ENCODE results near the gene SEC23IP.

Gene SEC23IP

DNA sequence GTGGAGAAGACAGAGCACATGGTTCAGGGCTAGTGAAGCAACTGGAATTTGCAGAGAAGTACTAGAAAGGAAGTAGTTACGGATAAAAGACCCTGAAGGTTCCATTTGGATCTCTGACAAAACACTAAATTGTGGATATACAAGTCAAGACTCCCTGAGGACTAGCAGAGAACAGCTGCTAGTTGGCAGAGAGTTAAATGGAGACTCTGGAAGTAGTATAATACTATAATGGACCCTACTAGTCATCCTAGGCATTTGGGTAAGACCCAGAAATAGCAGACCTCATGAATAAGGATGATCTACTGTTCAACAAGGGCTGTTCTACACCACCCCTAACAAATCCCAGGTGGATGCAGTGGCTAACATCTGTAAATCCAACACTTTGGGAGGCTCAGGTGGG is 39.0 kb upstream of the SEC23IP start:
- TF ChIP-seq, protein P1, sequence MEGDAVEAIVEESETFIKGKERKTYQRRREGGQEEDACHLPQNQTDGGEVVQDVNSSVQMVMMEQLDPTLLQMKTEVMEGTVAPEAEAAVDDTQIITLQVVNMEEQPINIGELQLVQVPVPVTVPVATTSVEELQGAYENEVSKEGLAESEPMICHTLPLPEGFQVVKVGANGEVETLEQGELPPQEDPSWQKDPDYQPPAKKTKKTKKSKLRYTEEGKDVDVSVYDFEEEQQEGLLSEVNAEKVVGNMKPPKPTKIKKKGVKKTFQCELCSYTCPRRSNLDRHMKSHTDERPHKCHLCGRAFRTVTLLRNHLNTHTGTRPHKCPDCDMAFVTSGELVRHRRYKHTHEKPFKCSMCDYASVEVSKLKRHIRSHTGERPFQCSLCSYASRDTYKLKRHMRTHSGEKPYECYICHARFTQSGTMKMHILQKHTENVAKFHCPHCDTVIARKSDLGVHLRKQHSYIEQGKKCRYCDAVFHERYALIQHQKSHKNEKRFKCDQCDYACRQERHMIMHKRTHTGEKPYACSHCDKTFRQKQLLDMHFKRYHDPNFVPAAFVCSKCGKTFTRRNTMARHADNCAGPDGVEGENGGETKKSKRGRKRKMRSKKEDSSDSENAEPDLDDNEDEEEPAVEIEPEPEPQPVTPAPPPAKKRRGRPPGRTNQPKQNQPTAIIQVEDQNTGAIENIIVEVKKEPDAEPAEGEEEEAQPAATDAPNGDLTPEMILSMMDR (IDR thresholded peaks at IDR 0.05; ENCODE audit: control insufficient read depth, extremely low read depth, insufficient read depth), result no peak
- H3K4me3 ChIP-seq (ENCODE audit: low read depth, low read length), result no peak overlapping the region
- DNase-seq (ENCODE audit: low read depth), result no peak

DNA sequence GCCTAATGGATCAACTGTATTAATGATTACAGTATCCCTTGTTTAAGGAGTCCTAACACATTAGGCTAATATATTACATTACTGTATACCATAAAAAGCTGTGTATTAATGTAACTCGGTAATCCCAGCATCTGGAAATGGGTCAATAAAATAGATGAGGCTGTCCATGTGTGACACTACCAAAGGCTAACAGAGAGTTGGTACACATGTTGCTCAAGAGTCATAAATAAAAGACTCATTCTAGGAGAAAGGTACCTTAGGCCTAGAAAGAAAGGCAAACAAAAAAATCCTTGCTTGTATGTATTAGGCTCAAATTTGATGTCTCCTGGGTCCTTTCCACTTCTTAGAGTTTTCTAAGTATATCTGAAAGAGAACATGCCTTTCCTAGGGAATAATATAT is 34.5 kb upstream of the SEC23IP start:
- no peak for DNase-seq (ENCODE audit: low read depth)
- TF ChIP-seq, protein P1 (IDR thresholded peaks at IDR 0.05; ENCODE audit: control insufficient read depth, extremely low read depth, insufficient read depth), result no peak
- H3K4me3 ChIP-seq (ENCODE audit: low read depth, low read length), result no peak overlapping the region

DNA sequence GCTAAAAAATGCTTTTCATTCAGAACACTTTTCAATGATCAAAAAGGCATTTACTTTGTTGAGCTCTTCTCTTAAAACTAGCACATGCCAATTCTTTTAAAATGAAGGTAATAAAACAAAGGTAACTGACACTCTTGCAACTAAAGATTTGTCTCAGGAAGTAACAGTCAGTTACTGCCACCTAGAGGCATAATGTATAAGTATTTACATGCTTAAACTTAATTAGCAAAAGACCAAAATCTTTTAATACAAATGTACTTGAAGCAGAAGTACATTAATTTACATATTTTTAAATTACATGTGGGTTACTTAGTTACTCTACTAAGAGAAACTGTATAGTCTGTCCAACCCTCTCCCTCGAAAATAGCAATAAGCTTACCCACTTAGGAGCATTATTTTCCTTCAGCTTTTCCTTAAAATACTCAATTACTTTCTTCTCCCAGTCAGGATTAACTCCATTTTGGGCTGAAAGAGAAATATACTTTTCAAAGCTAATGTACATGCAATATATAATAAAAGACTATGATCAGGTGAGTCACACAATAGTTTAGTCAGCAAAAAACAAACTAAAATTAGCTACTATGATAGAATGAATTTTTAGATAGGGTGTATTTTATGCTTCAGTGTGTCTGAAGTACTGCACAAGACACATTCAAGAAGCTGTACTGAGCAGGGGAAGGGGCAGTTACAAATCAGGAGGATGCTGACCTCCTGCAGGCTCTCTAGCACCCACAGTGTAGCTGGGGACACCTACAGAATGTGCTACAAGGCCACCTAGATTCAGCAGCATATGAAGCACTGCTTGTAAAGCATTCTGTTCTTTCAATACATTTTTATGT is 32.9 kb upstream of the SEC23IP start:
- TF ChIP-seq, protein P1 (IDR thresholded peaks at IDR 0.05; ENCODE audit: control insufficient read depth, extremely low read depth, insufficient read depth), result peak; percentile 54
- DNase-seq (ENCODE audit: low read depth), result peak; percentile 44
- no peak overlapping the region for H3K4me3 ChIP-seq (ENCODE audit: low read depth, low read length)

DNA sequence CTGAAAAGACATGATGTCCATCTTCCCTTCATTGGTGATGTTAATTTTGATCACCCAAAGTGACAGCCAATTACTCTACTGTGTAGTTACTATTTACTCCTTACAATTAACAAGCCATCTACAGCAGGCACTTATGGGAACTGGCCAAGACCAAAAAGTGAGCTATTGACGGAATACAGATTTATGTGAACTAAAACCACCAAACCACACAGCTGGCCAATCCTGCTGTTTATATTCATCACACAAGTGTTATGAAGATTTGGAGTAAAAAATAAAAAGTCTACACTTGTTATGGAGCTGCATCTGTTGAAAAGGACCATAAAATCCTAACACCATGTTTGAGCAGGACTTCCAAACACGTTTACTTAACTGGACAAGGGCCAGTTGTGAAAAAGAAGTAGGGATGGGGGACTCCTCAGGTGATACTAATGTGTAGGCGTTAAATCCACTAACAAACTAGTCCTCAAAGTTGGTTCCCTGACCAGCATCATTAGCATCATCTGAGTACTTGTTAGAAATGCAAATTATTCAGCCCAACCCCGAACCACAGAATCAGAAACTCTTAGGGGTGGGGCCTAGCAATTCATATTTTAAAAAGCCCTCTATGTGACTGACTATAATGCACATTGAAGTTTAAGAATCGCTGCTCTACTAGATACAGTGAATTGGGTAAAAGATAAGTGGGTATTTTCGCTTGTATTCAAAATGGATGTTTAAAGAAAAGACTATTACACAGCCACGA is 31.5 kb upstream of the SEC23IP start:
- TF ChIP-seq, protein P1 (IDR thresholded peaks at IDR 0.05; ENCODE audit: control insufficient read depth, extremely low read depth, insufficient read depth), result no peak
- H3K4me3 ChIP-seq (ENCODE audit: low read depth, low read length), result no peak overlapping the region
- DNase-seq (ENCODE audit: low read depth), result no peak

DNA sequence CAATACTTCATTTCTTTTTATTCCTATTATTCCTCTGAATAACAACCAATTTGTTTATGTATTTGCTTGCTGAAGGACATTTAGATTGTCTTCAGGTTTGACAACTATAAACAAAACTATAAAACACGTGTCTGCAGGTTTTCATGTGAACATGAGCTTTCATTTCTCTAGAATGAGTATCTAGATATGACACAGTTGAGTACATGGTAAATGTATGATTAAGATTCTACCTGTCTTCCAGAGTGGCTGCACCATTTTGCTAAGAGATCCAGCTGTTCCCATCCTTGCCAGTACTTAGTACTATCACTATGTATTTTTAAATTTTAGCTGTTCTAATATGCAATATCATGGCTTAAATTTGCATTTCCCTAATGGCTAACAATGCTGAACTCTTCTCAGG is 30.0 kb upstream of the SEC23IP start:
- no peak for DNase-seq (ENCODE audit: low read depth)
- TF ChIP-seq, protein P1 (IDR thresholded peaks at IDR 0.05; ENCODE audit: control insufficient read depth, extremely low read depth, insufficient read depth), result no peak
- no peak overlapping the region for H3K4me3 ChIP-seq (ENCODE audit: low read depth, low read length)

DNA sequence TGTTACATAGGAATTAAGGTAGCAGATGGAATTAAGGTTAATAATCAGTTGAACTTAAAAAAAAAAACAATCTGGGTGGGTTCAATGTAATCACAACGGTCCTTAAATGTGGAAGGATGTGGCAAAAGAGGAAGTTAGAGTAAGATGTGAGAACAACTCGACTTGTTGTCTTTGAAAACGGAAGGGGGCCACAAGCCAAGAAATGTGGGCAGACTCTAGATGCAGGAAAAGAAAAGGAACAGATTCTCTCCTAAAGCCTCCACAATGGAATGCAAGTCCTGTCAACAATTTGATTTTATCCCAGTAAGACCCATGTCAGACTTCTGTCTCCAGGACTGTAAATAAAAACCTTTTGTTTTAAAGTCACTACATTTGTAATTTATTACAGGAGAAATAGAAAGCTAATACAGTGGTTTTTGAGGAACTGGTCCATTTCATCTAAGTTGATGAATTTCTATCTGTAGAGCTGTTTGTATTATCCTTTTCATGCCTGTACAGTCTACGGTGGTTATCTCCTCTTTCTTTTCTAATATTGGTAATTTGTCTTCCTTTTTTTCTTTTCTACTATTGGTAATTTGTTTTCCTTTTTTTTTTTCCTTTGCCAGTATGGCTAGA is 28.5 kb upstream of the SEC23IP start:
- no peak for DNase-seq (ENCODE audit: low read depth)
- TF ChIP-seq, protein P1 (IDR thresholded peaks at IDR 0.05; ENCODE audit: control insufficient read depth, extremely low read depth, insufficient read depth), result no peak
- no peak overlapping the region for H3K4me3 ChIP-seq (ENCODE audit: low read depth, low read length)
